Bronchial epithelial cell (primary cell): ENCODE data around the gene POLD1. TPM values are rescaled to one million over a fixed set of nuclear protein-coding genes. Genes with fewer than 3 reads are reported as not detected.

Experiments
- DNase-seq: peaks from one replicate; pipeline ENCODE4 v3.0.0-alpha.2; 2010; ENCODE audit warnings: low read depth
- FAIRE-seq: peaks from 2 replicates; lab custom pipeline; 2011; peaks lifted over from hg19 to GRCh38; lab: Jason Lieb, UNC
- H3K27me3 ChIP-seq: 2 replicates; pipeline ENCODE4 v1.5.1; 2011; ENCODE audit warnings: low read length; ENCODE audit not compliant: control insufficient read depth, insufficient read depth
- H3K36me3 ChIP-seq: 2 replicates; pipeline ENCODE4 v1.5.1; 2011; ENCODE audit warnings: low read length; ENCODE audit not compliant: control insufficient read depth, insufficient read depth
- H3K4me3 ChIP-seq: 2 replicates; pipeline ENCODE4 v1.5.1; 2011; ENCODE audit warnings: mild to moderate bottlenecking, low read depth, low read length, control low read depth
- CTCF ChIP-seq: IDR thresholded peaks from 2 replicates; pipeline ENCODE4 v1.5.1; 2011; ENCODE audit warnings: mild to moderate bottlenecking, moderate library complexity, low read length, control low read depth, inconsistent platforms; ENCODE audit not compliant: insufficient read depth, severe bottlenecking
- total RNA-seq: library from RNA; depleted of rRNA; stranded (reverse); fragments of >200 nt; gene quantifications from 2 replicates; pipeline ENCODE4 v1.2.1, GENCODE V29; 2014

Gene POLD1
- total RNA-seq, 1 donor from 2014 or later = 28.4 TPM

DNA sequence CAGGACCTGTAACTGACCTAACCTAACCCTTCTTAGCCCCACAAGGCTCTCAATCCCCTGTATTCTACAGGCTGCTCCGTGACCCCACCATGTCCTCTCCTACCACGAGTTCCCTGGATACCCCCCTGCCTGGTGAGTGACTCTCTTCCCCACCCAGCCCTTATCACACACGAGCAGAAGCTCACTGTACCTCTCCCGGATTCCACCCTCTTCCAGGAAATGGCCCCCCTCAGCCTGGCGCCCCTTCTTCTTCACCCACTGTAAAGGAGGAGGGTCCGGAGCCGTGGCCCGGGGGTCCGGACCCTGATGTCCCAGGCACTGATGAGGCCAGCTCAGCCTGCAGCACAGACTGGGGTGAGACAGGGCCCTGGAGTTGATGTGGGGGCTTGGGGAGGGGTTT, 6.6 kb upstream of the POLD1 start:
- no peak for TF ChIP-seq CTCF
- peaks cover 37% of the 10 kb centered on the region for H3K36me3 ChIP-seq
- no peak for FAIRE-seq
- no peaks in the 10 kb centered on the region for H3K27me3 ChIP-seq
- no peak overlapping the region for H3K4me3 ChIP-seq
- DNase-seq = no peak

GRCh38 chr19:50378169-50378862, 5.8 kb upstream of the POLD1 start:
- no peak for DNase-seq
- FAIRE-seq = no peak
- Histone ChIP-seq H3K4me3 (no peak overlapping the region), H3K36me3 (peaks cover 37% of the 10 kb centered on the region), H3K27me3 (no peaks in the 10 kb centered on the region)
- no peak for TF ChIP-seq CTCF

DNA sequence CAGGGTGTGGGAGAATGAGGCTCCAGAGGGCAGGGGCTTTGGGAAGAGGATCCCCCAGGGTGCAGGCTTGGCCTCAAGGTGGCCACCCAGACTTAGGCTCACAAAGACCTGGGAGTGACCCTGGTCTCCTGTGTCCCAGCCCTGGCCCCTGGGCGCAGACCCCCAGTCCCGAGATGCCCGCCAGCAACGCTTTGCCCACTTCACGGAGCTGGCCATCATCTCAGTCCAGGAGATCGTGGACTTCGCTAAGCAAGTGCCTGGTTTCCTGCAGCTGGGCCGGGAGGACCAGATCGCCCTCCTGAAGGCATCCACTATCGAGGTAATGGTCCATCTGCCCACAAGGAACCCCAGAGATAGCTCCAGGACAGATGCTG, 5.3 kb upstream of the POLD1 start:
- DNase-seq (no peak), FAIRE-seq (no peak)
- no peak for TF ChIP-seq CTCF
- H3K4me3 ChIP-seq = no peak overlapping the region
- peaks cover 37% of the 10 kb centered on the region for H3K36me3 ChIP-seq
- no peaks in the 10 kb centered on the region for H3K27me3 ChIP-seq

- no peaks in the 10 kb centered on the region for H3K27me3 ChIP-seq
- H3K36me3 ChIP-seq = peaks cover 37% of the 10 kb centered on the region
- DNase-seq (no peak), FAIRE-seq (no peak)
- no peak for TF ChIP-seq CTCF
- H3K4me3 ChIP-seq = no peak overlapping the region
Observed at GRCh38 chr19:50379602-50380001, 4.5 kb upstream of the POLD1 start.

GRCh38 chr19:50380137-50380536, 4.0 kb upstream of the POLD1 start:
- H3K27me3 ChIP-seq = no peaks in the 10 kb centered on the region
- no peak for DNase-seq
- FAIRE-seq = no peak
- TF ChIP-seq CTCF = no peak
- H3K4me3 ChIP-seq = no peak overlapping the region
- H3K36me3 ChIP-seq = peaks cover 37% of the 10 kb centered on the region

DNA sequence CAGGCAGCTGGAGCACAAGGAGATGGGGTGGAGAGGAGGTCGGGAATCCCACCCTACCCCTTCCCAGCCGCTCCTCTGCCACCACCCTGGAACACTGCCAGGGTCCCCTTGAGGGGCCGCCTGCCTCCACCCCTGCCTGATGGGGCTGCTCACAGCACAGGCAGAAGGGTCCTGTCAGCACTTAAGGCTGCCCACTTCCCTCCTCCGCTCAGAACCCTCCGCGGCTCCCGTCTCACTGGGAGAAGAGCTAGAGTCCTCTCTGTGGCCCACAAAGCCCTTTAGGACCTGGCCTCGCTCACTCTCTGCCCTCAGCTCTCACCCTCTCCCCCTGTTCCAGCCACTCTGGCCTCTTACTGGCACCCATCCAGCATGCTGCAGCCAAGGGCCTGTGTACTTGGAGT, 3.4 kb upstream of the POLD1 start:
- H3K27me3 ChIP-seq = no peaks in the 10 kb centered on the region
- H3K4me3 ChIP-seq = no peak overlapping the region
- no peak for TF ChIP-seq CTCF
- FAIRE-seq (no peak), DNase-seq (no peak)
- H3K36me3 ChIP-seq = peaks cover 37% of the 10 kb centered on the region
